ELR (cell line): ENCODE data around the gene PUS10.
A peak's percentile ranks its signal among the peaks of the same experiment; 100 is the strongest.

Source experiments
- DNase-seq: peaks from one replicate; pipeline ENCODE4 v3.0.0-alpha.2; 2015; ENCODE audit warnings: low read depth

The PUS10 gene

DNA sequence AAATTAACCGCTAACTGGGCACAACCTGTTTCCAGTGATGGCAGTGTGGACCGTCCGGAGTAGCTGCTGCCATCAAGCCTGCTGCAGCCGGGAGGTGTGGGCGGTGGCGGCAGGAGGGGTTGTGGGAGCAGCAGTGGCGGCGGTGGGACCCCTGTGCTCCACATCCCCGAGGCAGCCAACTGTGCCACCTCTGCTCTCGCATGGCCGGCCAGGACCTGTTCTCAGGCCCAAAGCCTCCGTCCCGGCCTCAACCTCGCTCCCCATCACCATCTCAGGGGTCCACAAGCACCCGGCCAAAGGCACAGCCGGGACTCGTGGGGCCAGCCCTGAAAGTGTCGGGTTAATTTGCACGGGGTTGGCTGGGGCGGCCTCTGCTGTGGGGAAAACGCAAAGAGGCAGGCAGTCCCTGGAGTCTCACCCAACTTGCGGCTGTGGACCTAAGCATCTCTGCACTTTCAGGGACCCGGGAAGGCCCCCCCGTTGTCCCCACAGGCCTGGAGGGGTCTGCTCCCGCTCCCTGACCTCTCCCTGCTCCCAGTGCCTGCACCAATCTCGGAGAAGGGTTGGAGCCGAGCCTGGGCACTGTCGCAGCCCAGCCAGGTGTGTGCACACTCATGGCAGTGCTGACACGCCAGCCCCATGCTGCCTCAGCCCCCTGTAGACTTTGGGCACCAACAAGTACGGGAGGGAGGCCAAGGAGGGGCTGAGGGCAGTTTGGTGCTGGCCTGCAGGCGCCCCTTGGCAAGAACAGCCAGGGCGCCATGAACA, 45.0 kb downstream of the PUS10 start:
- DNase-seq: no peak

- no peak for DNase-seq
These were observed 51.3 kb downstream of the PUS10 start for GRCh38 chr2:60966507-60967405.

- DNase-seq: no peak
These were observed 52.6 kb downstream of the PUS10 start for GRCh38 chr2:60965499-60965785.

DNA sequence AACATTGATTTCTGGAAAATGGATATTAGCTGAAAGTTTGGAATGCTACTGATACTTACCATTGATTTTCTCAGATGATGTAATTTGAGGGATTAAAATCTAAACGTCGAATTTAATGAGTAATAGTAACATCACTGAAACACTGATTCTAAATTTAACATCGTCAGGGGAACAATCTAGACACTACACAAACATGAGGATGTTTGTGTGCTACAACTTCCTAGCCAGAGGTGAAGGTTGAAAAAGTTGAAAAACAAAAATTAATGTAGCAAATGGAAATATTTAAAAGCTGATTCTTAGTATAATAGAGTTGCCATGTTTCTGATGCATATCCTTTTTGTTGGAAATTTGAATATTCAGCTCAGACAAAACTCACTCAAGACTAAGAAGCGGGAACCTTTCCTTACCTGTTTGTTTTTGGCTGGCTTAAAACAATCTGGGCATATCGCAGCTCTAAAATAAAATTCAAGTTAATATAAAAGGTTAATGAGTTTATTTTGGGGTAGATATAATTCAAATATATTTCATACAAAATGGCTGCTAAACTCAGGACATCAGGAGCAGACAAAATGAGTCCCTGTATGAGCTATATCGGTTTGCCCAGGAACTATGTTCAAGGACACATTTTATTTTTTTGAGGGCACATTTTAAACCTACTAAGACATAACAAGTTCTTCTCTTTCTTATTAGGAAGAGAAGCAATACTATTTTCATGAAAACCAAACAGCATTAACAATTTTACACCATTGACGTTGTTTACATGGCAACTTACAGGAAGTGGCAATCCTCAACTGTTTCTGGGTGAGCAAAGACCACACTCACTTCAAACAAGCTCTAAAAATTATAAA, 53.2 kb downstream of the PUS10 start:
- no peak for DNase-seq

DNA sequence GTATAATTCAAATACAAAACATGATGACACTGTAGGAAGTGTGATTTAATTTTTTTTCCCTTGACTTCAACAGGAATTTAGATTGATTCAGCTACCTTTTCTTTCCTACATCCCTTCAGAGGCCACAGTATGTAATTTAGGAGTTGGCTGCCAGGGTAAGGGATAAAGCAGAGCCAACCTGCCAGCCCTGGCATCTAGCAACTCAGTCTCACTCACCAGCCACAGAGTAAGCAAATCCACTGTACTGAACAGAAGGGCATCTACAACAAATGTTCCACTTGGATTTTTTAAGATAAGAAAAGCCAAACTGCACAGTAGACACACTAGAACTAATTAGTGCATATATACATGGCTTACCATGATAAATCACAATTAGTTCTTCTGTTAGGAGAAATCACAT, 54.9 kb downstream of the PUS10 start:
- no peak for DNase-seq

DNA sequence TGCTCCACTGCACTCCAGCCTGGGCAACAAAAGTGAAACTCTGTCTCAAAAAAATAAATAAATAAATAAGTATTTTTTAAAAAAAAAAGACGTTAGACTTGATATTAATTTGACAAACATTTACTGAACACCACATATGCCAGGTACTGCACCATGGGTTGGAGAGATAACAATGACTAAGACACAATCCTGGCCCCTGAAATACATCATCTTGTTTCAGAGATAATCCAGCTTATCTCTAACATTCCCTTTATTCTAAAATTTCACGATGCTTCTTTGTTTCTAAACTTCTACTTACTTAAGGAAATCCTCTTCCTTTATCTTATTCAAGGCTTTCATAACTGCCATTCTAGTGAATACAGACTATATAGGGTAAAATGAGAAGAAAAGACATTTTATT, 55.5 kb downstream of the PUS10 start:
- DNase-seq: no peak

GRCh38 chr2:60961457-60961856, 56.6 kb downstream of the PUS10 start:
- DNase-seq: peak; percentile 33

GRCh38 chr2:60960706-60961105, 57.3 kb downstream of the PUS10 start:
- DNase-seq: no peak

DNA sequence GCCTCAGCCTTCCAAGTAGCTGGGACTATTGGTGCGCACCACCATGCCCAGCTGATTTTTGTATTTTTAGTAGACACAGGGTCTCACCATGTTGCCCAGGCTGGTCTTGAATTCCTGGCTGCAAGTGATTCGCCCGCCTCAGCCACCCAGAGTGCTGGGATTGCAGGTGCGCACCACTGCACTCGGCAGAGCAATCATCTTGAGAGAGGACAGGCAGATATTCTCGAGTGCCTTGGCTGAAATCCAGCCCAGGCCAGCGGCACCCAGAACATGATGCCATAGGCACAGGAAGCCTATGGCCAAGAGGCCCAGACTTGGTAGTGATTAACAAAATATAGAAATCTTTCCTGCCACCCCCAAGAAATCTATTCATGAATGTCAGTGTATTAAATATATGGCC, 58.6 kb downstream of the PUS10 start:
- DNase-seq: no peak

DNA sequence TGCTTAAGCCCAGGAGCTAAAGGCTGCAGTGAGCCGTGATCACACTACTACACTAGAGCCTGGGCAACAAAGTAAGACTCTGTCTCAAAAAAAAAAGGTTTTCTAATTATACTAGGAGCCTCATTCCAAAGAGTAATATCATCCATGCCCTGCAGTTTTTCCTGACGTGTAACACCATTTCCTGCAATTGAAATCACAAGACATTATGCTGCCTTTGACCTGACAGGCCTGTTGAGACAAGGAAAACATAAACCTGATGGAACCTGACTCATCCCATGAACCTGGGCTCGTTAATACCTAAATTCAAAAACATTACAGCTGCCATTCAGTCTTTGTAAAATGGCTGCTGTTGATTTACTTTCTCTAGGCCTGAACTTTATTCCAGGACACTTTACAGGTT, 59.3 kb downstream of the PUS10 start:
- peak; percentile 64 for DNase-seq

DNA sequence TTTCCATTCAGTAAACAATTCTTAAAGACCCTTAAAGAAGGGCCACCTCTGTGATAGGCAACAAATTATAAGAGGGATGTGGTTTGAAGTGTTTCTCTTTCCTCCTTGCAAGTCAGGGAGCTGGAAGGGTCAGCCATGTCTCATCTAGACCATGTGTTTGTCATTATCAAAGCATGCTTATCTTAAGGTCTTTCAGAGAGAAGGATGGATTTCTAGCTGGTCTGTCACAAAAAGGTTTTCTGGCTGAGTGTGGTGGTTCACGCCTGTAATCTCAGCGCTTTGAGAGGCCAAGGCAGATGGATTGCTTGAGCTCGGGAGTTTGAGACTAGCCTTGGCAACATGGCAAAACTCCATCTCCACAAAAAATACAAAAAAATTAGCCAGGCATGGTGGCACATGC, 59.7 kb downstream of the PUS10 start:
- DNase-seq: peak; percentile 26

DNA sequence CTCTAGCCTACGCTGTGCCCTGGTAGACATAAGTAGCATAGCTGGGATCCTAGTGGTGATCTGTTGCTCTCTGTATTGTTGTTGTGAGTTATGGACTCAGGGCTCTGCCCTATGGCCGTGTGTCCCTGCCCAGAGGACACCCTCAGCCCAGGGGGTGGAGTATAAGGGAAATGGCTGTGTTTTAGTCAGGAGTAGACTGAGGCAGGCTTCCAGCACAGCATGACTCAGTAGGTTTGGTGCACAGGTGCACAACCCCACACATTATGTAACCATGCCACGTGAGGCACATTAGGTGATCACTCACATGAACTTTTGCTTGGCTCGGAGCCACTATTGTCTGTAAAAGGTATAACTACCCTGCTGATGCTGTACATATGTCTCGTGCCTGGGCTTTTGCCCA, 60.4 kb downstream of the PUS10 start:
- no peak for DNase-seq

DNA sequence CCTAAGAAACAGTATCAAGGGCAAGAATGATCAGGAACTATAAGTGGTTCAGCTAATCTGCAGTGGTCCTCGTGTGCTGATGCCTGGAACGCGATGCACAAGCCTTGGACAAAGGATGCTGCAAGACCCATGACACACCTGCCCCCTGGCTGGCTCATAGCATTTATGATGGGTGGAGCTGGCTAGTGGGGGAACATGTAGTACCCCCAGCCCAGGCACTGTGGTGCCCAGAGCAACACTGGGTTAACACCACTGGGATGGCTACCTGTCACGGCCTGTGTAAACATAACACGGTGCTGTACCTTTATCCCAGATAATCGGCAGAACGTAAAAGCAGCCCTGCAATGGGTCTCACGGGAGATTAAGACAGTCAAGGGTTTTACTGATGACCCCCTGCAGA, 60.8 kb downstream of the PUS10 start:
- DNase-seq: no peak

- DNase-seq: no peak
These were observed 63.9 kb downstream of the PUS10 start for GRCh38 chr2:60954139-60954538.

DNA sequence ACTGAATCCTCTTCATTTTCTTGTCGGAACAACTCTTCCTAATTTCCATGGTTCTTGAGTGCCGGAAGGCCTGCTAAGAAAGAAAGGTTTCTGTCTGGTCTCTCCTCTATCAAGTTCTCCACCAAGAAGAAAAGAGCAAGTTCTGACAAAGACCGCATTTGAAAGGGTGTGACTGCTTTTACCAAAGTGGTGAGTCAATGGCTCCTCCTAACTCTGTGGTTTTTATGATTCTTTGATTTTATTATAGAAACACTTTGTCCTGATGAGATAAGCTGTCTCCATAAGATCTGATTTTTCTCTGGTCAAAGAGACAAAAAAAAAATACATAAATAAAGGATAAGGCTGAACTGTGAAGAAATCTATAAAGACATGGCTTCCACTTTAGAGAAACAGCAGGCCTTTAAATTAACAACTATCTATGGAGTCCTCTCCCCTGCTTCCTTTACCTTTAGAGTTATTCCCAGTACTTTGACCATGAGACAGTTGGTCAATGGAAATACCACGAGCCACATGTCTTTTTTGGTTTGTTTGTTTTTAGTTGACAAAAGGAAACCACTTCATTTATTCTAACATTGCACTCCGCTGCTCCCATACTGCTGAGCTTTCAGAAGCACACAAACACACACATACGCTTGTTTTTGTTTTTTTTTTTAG, 69.0 kb downstream of the PUS10 start:
- DNase-seq: peak; percentile 41

- no peak for DNase-seq
These were observed 69.9 kb downstream of the PUS10 start for GRCh38 chr2:60948161-60948560.

DNA sequence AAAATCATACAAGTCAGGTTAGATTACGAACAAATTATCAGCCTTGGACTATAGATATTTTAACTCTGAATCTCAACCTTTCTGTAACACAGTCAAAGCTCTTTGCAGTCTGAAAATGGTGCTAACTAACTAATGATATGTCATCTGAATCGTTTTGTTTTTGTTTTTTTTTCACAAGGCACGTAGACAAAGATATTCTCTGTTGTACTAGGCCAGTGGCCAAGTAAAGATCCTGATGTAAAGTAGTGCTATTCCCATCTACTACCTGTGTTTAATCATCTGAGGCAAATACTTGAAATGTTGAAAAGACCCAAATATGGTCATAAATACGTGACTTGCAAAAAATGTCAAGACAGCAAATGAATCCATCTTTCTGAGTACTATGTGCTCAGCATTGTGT, 71.0 kb downstream of the PUS10 start:
- DNase-seq: no peak

DNA sequence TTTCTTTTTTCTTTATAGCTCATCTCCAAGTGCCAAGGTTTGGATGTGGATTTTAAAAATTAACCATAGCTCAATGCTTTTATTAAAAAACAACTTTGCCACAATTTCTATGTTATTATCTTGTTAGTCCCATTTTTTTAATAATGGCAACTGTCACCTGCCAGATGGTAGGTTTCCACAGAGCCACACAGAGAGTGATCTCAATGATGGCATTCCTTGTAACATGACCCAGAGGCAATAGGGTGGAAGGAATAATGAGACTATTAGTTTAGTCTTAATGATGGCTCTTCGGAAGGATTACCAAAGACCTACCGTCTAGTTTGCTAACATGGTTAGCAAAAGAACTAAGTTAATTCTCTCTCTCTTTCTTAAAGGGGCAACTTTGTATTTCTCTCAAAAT, 72.7 kb downstream of the PUS10 start:
- DNase-seq: no peak

- DNase-seq: no peak
These were observed 78.4 kb downstream of the PUS10 start for GRCh38 chr2:60939622-60940021.

DNA sequence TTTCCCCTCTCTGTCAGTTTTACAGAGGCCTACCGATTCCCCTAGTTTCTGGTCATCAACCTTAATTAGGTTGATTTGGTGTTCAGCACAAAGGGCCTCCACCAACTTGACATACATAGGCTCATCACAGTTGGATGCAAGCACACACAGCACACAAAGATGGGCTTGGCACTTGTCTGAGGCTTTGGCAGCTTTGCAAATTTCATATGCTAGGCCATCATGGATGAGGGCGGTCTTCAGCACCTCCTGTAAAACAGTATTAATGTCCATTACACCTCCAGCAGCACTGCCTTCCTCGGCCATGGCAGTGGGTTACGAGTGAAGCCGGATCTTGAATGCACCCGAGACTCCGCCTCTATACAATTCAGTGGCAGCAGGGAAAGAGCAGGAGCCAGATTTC, 79.8 kb downstream of the PUS10 start:
- DNase-seq: no peak

GRCh38 chr2:60936757-60937156, 81.3 kb downstream of the PUS10 start:
- no peak for DNase-seq

DNA sequence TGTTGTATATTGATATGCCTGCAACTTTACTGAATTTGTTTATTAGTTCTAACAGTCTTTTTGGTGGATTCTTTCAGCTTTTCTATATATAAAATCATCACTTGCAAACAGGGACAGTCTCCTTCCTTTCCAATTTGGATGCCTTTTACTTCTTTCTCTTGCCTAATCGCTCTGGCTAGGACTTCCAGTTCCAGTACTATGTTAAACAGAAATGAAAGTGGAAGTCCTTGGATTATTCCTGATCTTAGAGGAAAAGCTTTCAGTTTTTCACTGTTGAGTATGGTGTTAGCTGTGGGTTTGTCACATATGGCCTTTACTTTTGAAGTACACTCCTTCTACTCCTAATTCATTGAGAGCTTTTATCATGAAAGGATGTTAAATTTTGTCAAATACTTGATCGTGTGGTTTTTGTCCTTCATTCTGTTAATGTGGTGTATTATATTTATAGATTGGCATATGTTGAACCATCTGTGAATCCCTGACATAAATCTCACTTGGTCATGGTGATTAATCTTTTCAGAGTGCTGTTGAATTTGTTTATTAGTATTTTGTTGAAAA, 83.8 kb downstream of the PUS10 start:
- no peak for DNase-seq
